ENCODE data around the gene ST7L.

- TF ChIP-seq PATZ1 (CRISPR knock-in tag; IDR thresholded peaks at IDR 0.05; ENCODE audit: borderline replicate concordance) (no peak), ESRRG (CRISPR knock-in tag; IDR thresholded peaks at IDR 0.05) (no peak), ZFP3 (CRISPR knock-in tag; IDR thresholded peaks at IDR 0.05) (no peak), CSDC2 (CRISPR knock-in tag; IDR thresholded peaks at IDR 0.05) (no peak), PPARA (CRISPR knock-in tag; IDR thresholded peaks at IDR 0.05; ENCODE audit: borderline replicate concordance) (no peak), ZNF70 (CRISPR knock-in tag; IDR thresholded peaks at IDR 0.05) (no peak), RARB (CRISPR knock-in tag; IDR thresholded peaks at IDR 0.05) (no peak), ZNF8 (CRISPR knock-in tag; IDR thresholded peaks at IDR 0.05) (no peak), TSHZ2 (CRISPR knock-in tag; IDR thresholded peaks at IDR 0.05) (no peak), ARNTL (CRISPR knock-in tag; IDR thresholded peaks at IDR 0.05; ENCODE audit: borderline replicate concordance, low read depth) (no peak)
These were observed 89.6 kb downstream of the ST7L start for GRCh38 chr1:112529301-112529700.

Data from SK-N-SH treated with all-trans-retinoic acid at 6 μM for 48 hours (cell line).